PC-3 (cell line): ENCODE measurements around the gene TOPBP1.

ENCODE experiments used
- EZH2 ChIP-seq: fragments of 300-600 bp; sonication (generic); IDR thresholded peaks from one replicate; pipeline ENCODE4 v1.6.1; 2017; ENCODE audit warnings: antibody characterized with exemption, mild to moderate bottlenecking, low read length; ENCODE audit not compliant: unreplicated experiment
- EZH2phosphoT487 ChIP-seq: fragments of 300-600 bp; sonication (generic); IDR thresholded peaks from 2 replicates; pipeline ENCODE4 v1.6.1; 2018; ENCODE audit warnings: mild to moderate bottlenecking, antibody characterized with exemption, low read length, borderline replicate concordance

GRCh38 chr3:133692759-133693158, 31.0 kb upstream of the TOPBP1 start:
- TF ChIP-seq EZH2 (no peak), EZH2phosphoT487 (no peak)
